ENCODE data around the gene CHIT1.

- TF ChIP-seq CTCF (IDR thresholded peaks at IDR 0.05) (peak; percentile 90 to 96 (median 92)), POLR2A (IDR thresholded peaks at IDR 0.05) (no peak)
Measured at GRCh38 chr1:203267347-203267846, 37.9 kb upstream of the CHIT1 start.

Measured in uterus (tissue), 2 donors.